HG02610 (cell line): ENCODE results near the gene GATA5.

Source experiments
- ATAC-seq: cut with Tn5 transposase; IDR thresholded peaks from one replicate; pipeline ENCODE4 v1.9.1; 2021; ENCODE audit warnings: mild to moderate bottlenecking, moderate library complexity; ENCODE audit not compliant: unreplicated experiment

GATA5 gene

DNA sequence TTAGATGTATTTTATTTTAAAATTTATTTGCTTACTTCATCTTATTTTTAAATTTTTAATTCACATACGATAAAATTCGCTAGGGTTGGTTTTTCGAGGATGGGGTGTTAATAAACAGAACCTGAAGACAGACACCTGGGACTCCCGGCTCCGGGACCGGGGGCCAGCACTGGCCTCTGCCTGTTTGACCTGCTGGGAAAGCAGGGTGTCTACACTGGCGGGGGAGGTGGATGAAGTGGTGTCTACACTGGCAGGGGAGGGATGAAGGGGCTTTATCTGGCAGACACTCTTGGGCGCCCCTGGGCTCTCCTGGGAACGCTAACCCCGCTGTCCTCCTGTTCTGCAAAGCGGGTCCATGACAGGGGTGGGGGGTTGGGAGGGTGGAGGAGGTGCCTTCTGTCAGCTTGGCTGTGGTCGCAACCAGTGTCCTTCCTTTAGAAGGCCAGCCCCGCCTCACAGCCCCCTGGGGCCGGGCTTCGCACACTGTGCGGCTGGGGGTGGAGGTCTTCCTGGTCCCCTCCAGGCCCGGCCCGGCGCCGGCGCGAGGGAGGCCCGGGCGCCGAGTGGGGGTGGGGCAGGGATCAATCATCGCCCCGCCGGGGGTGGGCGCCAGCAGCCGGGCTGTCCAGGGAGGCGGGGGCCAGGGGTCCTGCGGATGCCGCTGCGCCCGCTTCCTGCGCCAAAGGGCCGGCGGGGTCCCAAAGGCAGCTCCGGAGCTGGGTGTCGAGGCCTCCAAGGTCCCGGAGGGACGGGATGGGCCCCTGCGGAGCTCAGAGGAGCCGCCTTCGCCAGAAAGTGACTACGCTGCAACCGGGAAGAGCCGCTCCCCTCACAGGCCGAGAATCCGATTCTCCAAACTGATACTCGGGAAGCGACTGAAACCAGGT is 1.8 kb downstream of the GATA5 start:
- no peak for ATAC-seq

DNA sequence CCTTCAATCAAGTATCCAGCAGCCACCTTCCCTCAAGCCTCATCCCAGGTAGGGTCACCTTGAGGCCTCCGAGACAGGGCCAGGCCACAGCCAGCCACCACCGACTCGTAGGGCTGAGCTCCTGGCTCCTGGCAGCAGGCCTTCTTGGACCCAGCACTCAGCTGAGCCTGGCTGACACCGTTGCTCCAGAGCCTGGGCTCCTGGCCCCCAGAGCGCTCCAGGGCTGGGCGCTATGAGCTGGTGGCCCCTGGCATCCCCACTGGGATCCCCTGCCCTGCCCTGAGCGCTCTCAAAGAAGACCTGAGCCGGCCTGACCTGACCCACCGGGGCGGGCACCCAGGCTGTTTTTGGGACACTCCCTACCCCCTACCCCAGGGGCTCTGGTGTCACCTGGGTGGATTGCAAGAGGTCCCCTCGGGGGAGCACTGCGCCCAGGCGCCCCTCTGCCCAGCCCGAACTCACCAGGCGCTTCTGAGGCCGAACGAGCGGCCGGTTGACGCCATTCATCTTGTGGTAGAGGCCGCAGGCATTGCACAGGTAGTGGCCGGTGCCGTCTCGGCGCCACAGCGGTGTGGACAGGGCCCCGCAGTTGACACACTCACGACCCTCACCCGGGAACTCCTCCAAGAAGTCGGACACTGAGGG is 2.7 kb downstream of the GATA5 start:
- no peak for ATAC-seq

DNA sequence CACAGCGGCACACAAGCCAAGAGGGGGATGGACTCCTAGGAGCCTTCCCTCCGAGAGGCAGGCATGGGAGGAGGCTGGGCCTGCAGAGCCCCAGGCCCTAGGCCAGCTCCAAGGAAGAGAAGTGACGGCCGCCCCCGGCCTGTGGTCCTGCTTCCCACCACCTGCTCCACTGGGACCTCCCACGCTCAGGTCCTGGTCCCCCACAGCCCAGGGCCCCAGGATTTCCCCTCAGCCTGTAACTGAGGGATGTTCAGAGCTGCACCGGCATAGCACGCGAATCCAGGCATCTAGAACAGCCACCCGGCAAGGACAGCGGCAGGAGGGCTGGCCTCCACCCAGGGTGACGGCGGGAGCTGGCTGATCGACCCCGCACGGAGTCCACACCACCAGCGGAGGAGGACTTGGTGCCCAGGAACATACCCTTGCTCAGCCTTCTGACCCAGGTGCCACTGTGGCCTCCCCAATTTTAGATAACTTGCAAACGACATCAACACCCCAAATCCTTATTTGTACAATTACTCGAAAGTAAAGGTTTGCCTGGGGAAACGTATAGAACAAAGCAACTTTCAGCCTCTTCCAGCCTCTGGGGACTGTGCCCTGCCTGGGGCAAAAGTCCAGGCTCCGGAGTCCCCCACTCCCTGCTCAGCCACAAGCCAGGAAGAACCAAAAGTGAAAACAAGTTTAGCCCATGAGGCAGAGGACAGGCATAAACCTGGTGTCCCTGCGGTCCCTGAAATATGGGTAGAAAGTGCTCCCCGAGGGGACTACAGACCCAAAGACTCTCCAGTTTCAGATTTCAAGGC is 3.5 kb downstream of the GATA5 start:
- ATAC-seq: no peak

DNA sequence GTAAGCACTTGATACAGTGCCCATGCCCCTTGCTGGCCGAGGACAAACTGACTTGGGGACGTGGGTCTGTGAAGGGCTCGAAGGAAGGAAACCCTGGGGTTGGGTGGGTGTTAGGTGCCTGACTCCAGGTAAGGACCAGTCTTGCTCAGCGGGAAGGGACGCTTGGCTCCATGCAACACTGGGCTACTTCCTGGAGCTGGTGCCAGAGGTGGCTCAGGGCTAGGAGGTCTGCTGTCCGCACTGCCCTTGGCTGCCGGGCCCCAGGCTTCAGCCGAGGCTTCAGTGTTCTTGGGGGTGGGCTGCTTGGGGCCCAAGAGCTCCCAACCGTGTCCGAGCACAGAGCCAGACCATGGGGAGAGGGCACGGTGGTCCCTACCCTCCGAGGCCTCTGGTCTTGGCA is 5.3 kb downstream of the GATA5 start:
- ATAC-seq: no peak

DNA sequence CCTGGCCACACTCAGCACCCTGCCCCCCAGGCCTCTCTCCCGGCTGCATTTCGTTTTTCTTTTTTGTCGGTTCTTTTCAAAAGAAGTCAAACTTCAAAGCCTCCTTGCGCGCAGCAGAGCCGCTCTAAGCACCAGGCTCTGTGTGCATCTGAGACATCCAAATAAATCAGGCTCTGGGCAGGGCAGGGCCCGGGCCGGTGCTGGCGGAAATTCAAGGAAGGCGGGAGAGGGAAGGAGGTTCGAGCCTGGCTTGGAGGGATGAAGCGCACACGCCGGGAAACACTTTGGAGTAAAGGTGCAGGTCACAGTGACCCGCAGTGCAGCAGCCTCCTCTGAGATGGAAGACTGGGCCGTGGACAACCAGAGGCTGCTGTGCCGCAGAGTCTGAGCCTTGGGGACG is 5.8 kb downstream of the GATA5 start:
- ATAC-seq: no peak

DNA sequence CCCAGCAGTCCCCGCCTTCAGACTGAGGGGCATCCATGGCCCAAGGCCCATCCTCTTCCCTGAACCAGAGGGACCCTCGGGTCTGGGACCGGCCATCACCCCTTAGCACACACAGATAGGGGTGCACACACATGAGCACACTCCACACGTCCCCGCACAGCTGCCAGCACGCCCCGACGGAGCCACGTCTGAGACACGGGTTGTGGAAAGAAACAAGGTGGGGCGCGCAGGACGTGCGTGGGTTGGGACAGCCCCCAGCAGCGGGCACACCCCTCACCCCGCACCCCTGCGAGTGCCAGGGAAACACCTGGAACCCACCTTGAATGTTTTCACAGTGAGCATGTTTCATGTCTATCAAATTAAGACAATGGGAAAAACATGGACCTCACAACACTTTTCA is 6.4 kb downstream of the GATA5 start:
- no peak for ATAC-seq

DNA sequence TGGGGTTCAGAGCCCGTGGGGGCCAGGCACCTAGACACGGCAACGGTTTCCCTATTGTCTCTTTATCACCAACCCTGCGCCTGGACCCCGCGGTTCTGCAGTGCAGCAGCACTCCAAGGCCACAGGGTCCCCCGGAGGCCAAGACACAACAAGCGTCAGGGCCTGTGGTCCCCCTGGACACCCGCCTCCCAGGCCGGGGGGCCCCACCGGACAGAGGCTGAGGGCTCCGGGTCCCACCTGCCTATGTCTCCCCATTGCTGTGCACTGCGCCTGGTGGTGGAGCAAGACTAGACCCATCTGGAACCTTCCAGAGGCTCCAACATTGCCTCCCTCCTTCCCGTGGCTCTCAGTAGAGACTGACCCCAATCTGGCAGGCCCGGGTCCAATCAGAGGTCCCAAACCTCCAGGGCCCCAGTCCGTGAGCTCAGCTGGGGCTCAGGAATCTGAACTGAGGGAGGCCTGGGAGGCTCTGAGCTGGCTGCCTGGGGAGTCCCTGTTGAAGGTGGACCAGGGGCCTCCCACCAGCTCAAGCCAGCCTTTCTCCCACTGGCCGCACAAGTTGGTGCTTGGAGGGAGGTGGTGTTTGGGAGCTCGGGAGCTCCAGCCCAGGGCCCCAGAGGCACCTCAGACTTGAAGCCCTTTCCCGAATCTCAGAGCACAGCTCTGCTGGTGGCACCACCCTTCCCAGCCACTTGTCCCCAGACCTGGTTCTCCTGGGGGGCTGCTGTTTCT is 8.8 kb downstream of the GATA5 start:
- ATAC-seq: no peak

DNA sequence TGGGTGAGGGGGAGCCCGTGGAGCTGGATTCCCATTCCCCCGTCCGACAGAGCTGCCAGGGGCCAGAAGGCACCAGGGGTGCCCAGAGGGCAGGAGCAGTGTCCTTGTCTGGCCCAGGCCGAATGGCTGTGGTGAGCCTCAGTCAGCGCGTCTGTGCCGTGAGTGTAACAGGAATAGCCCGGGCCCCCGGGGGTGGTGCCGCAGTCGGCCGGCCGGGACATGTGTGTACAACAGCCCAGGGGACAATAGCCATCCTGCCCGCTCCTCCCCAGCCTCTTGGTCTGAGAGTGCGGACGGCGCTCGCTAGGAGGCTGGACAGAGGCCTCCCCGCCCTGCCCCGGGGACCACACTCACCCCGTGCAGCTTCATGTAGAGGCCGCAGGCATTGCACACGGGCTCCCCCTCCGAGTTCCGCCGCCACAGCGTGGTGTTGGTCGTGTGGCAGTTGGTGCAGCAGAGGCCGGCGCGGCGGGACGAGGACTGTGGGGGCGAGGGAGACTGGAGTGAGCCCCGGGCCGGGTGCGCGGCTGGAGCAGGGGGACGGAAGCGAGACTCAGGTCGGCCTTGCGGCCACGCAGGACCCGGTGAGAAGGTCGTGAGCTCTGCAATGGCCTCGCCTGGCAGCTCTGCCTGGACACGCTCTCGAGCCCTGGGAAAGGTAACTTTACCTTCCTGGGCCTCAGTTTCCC is 9.6 kb downstream of the GATA5 start:
- ATAC-seq: no peak

DNA sequence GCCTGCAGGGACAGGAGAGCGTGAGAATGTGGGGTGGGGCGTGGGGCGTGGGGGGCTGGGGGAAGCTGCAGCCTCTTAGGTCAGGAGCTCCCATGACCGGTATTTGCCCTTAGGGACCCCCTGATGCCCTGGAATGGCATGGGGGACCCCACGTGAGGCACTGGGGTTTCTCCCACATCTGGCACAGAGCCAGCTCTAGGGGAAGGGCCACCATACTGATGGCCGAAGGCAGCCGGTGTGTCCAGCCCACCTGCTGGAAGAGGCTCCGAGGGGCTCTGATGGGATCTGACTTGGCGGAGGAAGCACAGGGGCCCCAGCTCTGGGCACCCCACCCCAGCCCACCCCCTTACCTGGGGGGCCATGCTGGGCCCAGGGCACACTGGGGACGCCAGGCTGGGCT is 10.8 kb downstream of the GATA5 start:
- no peak for ATAC-seq

DNA sequence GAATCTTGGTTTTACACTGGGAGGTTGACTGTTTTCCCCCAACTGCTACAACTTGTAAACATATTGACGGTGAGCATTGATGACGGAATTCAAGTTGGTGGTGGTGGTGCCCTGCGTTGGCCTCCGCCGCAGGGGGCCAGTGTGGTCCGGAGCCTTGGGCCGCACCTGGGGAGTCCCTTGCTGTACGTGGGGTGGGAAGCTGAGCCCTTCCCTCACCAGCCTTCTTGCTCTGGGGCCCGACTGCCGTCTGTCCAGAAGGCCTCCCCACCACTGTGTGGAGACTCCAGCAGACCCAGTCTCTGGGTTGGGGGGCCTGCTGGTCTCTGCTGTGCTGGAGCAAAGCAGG is 11.4 kb downstream of the GATA5 start:
- ATAC-seq: no peak

DNA sequence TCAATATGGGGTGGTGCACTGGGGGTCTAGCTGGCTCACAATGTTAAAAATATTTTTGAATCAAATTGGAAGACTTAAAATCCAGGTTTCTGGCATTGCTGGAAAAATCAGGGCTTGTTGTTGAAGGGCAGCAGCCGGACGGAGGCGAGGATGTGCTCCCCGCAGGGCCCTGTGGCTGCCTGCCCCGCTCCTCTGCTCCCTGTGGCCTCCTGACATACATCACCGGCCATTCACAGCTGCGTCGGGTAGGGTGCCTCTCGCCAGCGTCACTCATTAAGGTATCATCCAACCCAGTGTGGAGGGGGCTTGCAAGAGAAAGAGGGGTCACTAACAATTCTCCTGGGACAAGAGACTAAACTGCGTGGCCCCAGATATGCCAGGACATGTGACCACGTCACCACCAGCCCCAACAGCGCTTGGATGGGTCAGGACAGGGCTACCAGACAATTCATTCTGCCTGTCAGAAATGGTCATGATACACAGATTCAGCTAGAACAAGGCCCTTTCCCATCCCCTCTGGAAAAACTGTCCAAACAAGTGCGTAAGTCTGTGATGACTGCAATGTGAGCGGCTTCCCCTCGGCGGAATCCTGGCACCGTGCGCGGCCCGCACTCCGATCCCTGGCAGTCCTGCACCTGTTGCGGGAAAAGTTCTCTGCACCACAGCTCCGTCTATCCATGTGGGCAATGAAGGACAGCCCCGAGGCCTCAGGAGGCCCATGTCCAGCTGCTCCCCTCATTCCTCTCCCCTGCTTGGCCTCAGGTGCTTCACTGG is 12.0 kb downstream of the GATA5 start:
- ATAC-seq: no peak

DNA sequence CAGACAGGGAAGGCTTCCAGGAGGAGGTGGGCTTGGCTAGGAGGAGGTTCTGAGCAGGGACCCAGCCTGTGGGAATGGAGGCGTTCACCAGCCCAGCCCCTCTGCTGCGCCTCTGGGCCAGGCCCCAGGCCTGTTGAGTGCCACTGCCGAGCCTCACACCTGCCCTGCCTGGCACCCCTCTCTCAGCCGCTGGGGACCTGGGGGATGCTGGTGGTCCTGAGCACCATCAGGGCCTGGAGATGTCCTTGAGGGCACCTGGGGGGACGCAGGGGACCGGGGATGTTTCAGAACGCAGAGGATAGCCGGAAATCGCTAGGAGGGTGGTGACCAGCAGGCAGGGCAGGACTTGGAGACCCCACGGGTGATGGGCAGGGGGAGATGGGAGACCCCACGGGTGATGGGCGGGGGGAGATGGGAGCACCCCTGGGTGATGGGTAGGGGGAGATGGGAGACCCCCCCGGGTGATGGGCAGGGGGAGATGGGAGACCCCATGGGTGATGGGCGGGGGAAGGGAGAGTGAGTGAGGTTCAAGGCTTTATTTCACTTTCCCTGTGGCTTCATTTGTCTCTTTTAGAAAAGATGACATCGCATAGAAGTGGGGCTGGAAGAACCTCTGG is 12.7 kb downstream of the GATA5 start:
- no peak for ATAC-seq

DNA sequence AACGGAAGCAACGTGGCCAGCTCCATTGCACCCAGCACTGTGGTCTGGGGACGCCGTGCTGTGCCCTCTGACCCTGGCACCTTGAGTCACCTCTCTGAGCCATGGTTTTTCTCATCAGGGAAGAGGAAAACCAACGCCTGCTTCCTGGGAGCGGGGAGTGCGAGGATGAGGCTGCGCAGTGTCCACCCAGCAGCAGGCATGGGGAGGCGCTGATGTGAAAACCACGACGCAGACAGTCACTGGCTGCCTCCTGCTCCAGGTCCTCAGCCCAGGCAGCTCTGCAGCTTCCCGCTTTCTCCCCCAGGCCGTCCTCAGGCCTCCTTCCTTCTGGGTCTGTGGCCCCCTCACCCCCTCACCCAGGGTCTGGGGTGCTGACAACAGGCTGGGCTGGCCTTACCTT is 14.0 kb downstream of the GATA5 start:
- ATAC-seq: no peak

DNA sequence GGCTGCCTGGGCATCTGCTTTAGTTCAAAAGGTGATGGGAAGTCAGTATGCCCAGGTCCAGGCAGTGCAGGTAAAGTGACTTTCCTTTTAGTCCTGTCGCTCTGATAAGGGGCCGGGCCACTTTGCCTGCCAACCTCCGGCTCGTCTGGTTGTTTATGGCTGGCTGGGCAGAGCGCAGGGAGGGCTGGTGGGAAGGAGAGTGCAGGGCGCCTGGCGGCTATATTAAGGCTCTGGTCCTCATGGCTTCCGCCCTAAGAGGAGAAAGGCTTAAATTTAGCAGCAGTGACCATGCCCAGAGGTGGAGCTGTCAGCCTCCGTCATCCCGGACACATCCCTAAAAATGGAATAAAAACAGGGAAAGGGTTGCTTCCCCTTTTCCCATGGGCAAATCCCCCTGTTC is 14.6 kb downstream of the GATA5 start:
- ATAC-seq: no peak

DNA sequence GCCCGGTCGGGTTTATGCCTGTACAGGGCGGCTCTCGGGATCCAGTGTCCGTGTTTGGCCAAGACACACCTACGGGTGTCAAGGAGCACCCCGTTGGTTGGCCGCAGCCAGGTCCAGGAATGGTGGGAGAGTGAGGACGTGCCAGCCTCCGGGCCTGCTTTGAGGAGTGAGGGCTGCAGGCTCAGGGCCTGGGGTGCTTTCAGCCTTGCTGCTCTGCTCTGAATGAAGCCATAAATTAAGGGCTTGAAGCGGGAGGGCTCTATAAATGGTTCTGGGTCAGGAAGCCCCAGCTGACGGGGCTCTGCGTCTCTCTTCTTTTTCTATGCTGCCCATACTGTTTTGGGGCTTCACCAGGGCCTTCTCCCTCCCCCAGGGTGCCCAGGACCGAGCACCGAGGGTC is 15.1 kb downstream of the GATA5 start:
- no peak for ATAC-seq

DNA sequence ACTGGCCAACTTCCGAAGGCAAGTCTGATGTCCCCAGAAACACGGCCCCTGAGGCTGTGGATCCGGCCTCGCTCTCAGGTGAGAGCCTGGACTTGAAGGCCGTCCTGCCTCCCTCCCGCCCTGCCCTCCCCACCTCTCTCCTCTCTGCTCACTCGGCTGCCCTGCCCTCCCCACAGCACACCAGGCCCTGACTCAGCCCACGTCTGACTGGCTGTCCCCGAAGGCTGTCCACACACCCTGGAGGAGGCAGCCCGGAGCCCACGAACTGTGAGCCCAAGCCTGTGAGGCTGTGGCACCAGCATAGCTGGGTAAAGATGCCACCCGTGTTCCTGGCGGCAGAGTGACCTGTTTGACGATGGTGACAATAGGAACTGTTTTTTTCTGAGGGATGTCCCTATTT is 16.3 kb downstream of the GATA5 start:
- no peak for ATAC-seq

DNA sequence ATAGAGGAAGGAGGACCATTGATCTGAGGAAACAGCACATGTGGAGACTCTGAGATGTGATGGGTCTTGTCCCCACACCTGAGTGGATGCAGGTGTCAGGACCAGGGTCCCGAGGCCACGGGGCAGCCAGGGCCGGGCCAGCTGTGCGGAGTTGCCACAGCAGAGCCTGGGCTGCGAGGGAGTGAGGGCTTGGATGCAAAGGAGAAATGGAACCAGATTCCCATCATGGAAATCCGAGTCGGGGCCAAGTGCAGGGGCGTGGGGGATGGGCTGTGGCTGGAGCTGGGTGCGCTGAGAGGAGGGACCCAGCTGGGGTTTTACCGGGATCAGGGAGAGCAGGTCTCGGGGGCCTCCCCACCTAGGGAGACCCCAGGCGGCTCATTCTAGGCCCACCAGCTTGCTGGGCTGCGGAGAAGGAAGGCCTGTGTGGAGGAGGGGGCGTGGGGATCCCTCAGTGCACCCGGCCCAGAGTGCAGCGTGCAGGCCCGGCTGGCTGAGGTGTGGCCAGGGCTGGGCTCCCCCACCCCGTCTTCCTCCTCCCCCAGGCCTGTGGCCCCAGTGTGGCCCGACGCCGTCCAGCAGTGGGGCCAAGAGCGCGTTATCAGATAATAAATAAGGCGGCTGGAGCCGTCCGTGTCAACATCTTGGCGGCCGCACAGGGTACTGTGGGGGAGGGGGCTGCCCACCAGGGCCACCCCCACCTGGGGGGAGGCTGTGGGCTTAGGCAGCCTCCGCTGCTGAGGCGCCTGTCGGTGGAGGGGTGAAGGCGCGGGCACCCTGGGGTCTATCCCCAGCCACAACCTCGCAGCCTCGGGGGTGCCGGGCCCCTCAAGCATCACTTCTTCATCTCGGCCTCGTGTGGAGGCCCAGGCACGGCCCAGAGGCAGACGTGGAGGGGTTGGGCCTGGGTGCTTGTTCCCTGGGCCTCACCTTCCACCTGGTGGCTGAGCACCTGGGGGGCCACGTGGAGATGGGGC is 17.2 kb downstream of the GATA5 start:
- no peak for ATAC-seq

DNA sequence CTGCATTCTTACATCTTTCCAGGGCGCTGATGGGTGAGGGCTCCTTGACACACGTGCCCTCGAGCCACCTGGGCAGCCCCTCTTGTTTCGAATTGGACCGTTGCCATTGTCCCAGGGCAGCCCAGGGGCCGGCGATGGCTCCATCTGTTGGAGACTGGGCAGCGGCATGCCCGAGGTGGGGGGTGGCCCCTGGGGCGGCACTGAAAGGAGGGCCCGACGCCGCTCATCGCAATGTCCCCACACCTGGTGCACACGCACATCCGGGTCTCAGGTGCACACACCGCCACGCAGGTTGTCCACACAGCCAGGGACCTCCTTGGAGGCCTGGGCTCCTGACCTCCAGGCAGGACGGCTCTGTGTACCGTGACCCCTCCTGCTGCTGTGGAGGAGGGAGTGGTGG is 18.0 kb downstream of the GATA5 start:
- no peak for ATAC-seq
